ENCODE results near the gene FAM43A. TPM values are rescaled to one million over a fixed set of nuclear protein-coding genes. Genes with fewer than 3 reads are reported as not detected.
A peak's percentile ranks its signal among the peaks of the same experiment; 100 is the strongest.

The FAM43A gene
- total RNA-seq, 1 experiment from 2014 or later = 14.2 TPM

- Histone ChIP-seq H3K4me3 (no peak overlapping the region), H3K4me1 (replicated peaks) (no peaks in the 10 kb centered on the region), H3K27me3 (replicated peaks) (no peaks in the 10 kb centered on the region), H3K27ac (no peak overlapping the region), H3K36me3 (no peaks in the 10 kb centered on the region), H3K9me3 (replicated peaks) (no peaks in the 10 kb centered on the region)
- no peak for DNase-seq (ENCODE audit: low read depth in 1 of 2, low spot score in 2 of 2)
Observed at GRCh38 chr3:194705761-194706160, 20.1 kb downstream of the FAM43A start.

- H3K27me3 ChIP-seq (replicated peaks) = no peaks in the 10 kb centered on the region
- no peaks in the 10 kb centered on the region for H3K9me3 ChIP-seq (replicated peaks)
- H3K4me3 ChIP-seq = no peak overlapping the region
- no peak overlapping the region for H3K27ac ChIP-seq
- H3K36me3 ChIP-seq = no peaks in the 10 kb centered on the region
- DNase-seq (ENCODE audit: low read depth in 1 of 2, low spot score in 2 of 2) = no peak
- H3K4me1 ChIP-seq (replicated peaks) = peaks cover 11% of the 10 kb centered on the region
Observed at GRCh38 chr3:194707147-194707540, 21.5 kb downstream of the FAM43A start.

- no peak for DNase-seq (ENCODE audit: low read depth in 1 of 2, low spot score in 2 of 2)
- Histone ChIP-seq H3K27ac (peak overlapping the region; percentile 88), H3K4me1 (replicated peaks) (peaks cover 46% of the 10 kb centered on the region), H3K27me3 (replicated peaks) (no peaks in the 10 kb centered on the region), H3K4me3 (no peak overlapping the region), H3K9me3 (replicated peaks) (no peaks in the 10 kb centered on the region), H3K36me3 (no peaks in the 10 kb centered on the region)
Observed at GRCh38 chr3:194711286-194711685, 25.6 kb downstream of the FAM43A start.

- H3K27ac ChIP-seq = peak overlapping the region; percentile 88
- H3K4me1 ChIP-seq (replicated peaks) = peaks cover 48% of the 10 kb centered on the region
- H3K27me3 ChIP-seq (replicated peaks) = no peaks in the 10 kb centered on the region
- H3K9me3 ChIP-seq (replicated peaks) = no peaks in the 10 kb centered on the region
- no peaks in the 10 kb centered on the region for H3K36me3 ChIP-seq
- H3K4me3 ChIP-seq = no peak overlapping the region
- peak; percentile 91 to 94 for DNase-seq (ENCODE audit: low read depth in 1 of 2, low spot score in 2 of 2)
Observed at GRCh38 chr3:194711913-194712312, 26.2 kb downstream of the FAM43A start.

GRCh38 chr3:194713299-194714136 is 27.8 kb downstream of the FAM43A start:
- Histone ChIP-seq H3K36me3 (no peaks in the 10 kb centered on the region), H3K4me3 (no peak overlapping the region), H3K27ac (peak overlapping the region; percentile 71), H3K4me1 (replicated peaks) (peaks cover 48% of the 10 kb centered on the region), H3K27me3 (replicated peaks) (no peaks in the 10 kb centered on the region), H3K9me3 (replicated peaks) (no peaks in the 10 kb centered on the region)
- peak in 1 of 2 experiments; percentile 22 for DNase-seq (ENCODE audit: low read depth in 1 of 2, low spot score in 2 of 2)

- H3K27ac ChIP-seq = peak overlapping the region; percentile 71
- DNase-seq (ENCODE audit: low read depth in 1 of 2, low spot score in 2 of 2) = no peak
- no peaks in the 10 kb centered on the region for H3K9me3 ChIP-seq (replicated peaks)
- H3K4me3 ChIP-seq = no peak overlapping the region
- no peaks in the 10 kb centered on the region for H3K27me3 ChIP-seq (replicated peaks)
- H3K36me3 ChIP-seq = no peaks in the 10 kb centered on the region
- H3K4me1 ChIP-seq (replicated peaks) = peaks cover 48% of the 10 kb centered on the region
Observed at GRCh38 chr3:194714137-194714455, 28.4 kb downstream of the FAM43A start.

GRCh38 chr3:194714564-194714963 is 28.9 kb downstream of the FAM43A start:
- Histone ChIP-seq H3K4me3 (no peak overlapping the region), H3K9me3 (replicated peaks) (no peaks in the 10 kb centered on the region), H3K27me3 (replicated peaks) (no peaks in the 10 kb centered on the region), H3K4me1 (replicated peaks) (peaks cover 48% of the 10 kb centered on the region), H3K36me3 (no peaks in the 10 kb centered on the region), H3K27ac (peak overlapping the region; percentile 71)
- DNase-seq (ENCODE audit: low read depth in 1 of 2, low spot score in 2 of 2) = peak; percentile 67 to 71

GRCh38 chr3:194715022-194715800 is 29.5 kb downstream of the FAM43A start:
- Histone ChIP-seq H3K27ac (peak overlapping the region; percentile 71), H3K9me3 (replicated peaks) (no peaks in the 10 kb centered on the region), H3K27me3 (replicated peaks) (no peaks in the 10 kb centered on the region), H3K4me1 (replicated peaks) (peaks cover 48% of the 10 kb centered on the region), H3K4me3 (no peak overlapping the region), H3K36me3 (no peaks in the 10 kb centered on the region)
- DNase-seq (ENCODE audit: low read depth in 1 of 2, low spot score in 2 of 2) = peak; percentile 52 to 82

GRCh38 chr3:194718079-194718478 is 32.4 kb downstream of the FAM43A start:
- Histone ChIP-seq H3K9me3 (replicated peaks) (no peaks in the 10 kb centered on the region), H3K27me3 (replicated peaks) (no peaks in the 10 kb centered on the region), H3K36me3 (no peaks in the 10 kb centered on the region), H3K4me3 (no peak overlapping the region), H3K4me1 (replicated peaks) (peaks cover 40% of the 10 kb centered on the region), H3K27ac (no peak overlapping the region)
- no peak for DNase-seq (ENCODE audit: low read depth in 1 of 2, low spot score in 2 of 2)

- no peak overlapping the region for H3K27ac ChIP-seq
- no peaks in the 10 kb centered on the region for H3K9me3 ChIP-seq (replicated peaks)
- no peaks in the 10 kb centered on the region for H3K36me3 ChIP-seq
- no peaks in the 10 kb centered on the region for H3K27me3 ChIP-seq (replicated peaks)
- H3K4me3 ChIP-seq = no peak overlapping the region
- peaks cover 37% of the 10 kb centered on the region for H3K4me1 ChIP-seq (replicated peaks)
- DNase-seq (ENCODE audit: low read depth in 1 of 2, low spot score in 2 of 2) = no peak
Observed at GRCh38 chr3:194720048-194720447, 34.4 kb downstream of the FAM43A start.

- Histone ChIP-seq H3K4me3 (no peak overlapping the region), H3K36me3 (no peaks in the 10 kb centered on the region), H3K9me3 (replicated peaks) (no peaks in the 10 kb centered on the region), H3K27me3 (replicated peaks) (no peaks in the 10 kb centered on the region), H3K27ac (no peak overlapping the region), H3K4me1 (replicated peaks) (peaks cover 39% of the 10 kb centered on the region)
- DNase-seq (ENCODE audit: low read depth in 1 of 2, low spot score in 2 of 2) = no peak
Observed at GRCh38 chr3:194723846-194724618, 38.3 kb downstream of the FAM43A start.

GRCh38 chr3:194725346-194725745 is 39.7 kb downstream of the FAM43A start:
- Histone ChIP-seq H3K27me3 (replicated peaks) (no peaks in the 10 kb centered on the region), H3K9me3 (replicated peaks) (no peaks in the 10 kb centered on the region), H3K4me3 (no peak overlapping the region), H3K27ac (no peak overlapping the region), H3K4me1 (replicated peaks) (peaks cover 39% of the 10 kb centered on the region), H3K36me3 (no peaks in the 10 kb centered on the region)
- DNase-seq (ENCODE audit: low read depth in 1 of 2, low spot score in 2 of 2) = no peak

GRCh38 chr3:194727435-194728128 is 41.9 kb downstream of the FAM43A start:
- Histone ChIP-seq H3K36me3 (no peaks in the 10 kb centered on the region), H3K27me3 (replicated peaks) (no peaks in the 10 kb centered on the region), H3K4me1 (replicated peaks) (peaks cover 43% of the 10 kb centered on the region), H3K9me3 (replicated peaks) (no peaks in the 10 kb centered on the region), H3K27ac (peak overlapping the region; percentile 63), H3K4me3 (no peak overlapping the region)
- peak in 1 of 2 experiments; percentile 60 for DNase-seq (ENCODE audit: low read depth in 1 of 2, low spot score in 2 of 2)

All from SJSA1 (cell line).